Measurements from ENCODE around the gene TBXAS1. TPM values are rescaled to one million over a fixed set of nuclear protein-coding genes. Genes with fewer than 3 reads are reported as not detected.

The TBXAS1 gene
- total and polyA plus RNA-seq, 4 donors = 19.6 to 126 (median 55.2) TPM

DNA sequence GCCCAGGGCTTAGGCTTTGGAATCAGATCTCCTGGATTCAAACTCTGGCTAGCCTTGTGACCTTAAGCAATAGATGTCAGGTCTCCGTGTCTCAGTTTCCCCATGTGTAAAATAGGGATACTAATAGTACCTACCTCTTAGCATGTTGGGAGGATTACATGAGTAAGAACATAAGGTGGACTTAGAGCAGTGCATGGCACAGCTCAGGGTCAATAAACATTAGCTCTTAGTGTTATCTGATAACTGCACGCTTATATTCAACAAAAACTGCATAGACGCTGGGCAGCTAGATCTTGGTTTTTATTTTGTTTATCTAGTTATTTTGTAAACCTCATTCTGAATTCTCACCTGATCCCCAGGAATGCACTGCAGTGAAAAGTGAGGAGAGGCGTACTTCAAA is 17.2 kb downstream of the TBXAS1 start:
- Histone ChIP-seq H3K36me3 (ENCODE audit: control insufficient read depth in 4 of 4, insufficient read depth in 4 of 4, low read length in 4 of 4) (no peaks in the 10 kb centered on the region), H3K9me3 (ENCODE audit: control insufficient read depth in 4 of 4, insufficient read depth in 3 of 4, low read length in 3 of 4) (peaks cover 0 to 4% (median 0%) of the 10 kb centered on the region in 4 donors), H3K27me3 (ENCODE audit: control insufficient read depth in 3 of 3, insufficient read depth in 3 of 3, low read length in 2 of 3) (no peaks in the 10 kb centered on the region), H3K4me1 (ENCODE audit: control insufficient read depth in 5 of 5, insufficient read depth in 5 of 5, low read length in 5 of 5) (peaks cover 0 to 10% (median 0%) of the 10 kb centered on the region in 5 donors), H3K4me3 (no peak overlapping the region), H3K9ac (ENCODE audit: insufficient read depth in 1 of 2, low read length in 2 of 2) (no peak overlapping the region), H3K27ac (ENCODE audit: low read depth in 1 of 2, low read length in 1 of 2) (no peak overlapping the region)
- WGBS, 2 donors = 93 to 94% methylated on average over 4 of the region's 4 CpGs
- TF ChIP-seq, protein P1, sequence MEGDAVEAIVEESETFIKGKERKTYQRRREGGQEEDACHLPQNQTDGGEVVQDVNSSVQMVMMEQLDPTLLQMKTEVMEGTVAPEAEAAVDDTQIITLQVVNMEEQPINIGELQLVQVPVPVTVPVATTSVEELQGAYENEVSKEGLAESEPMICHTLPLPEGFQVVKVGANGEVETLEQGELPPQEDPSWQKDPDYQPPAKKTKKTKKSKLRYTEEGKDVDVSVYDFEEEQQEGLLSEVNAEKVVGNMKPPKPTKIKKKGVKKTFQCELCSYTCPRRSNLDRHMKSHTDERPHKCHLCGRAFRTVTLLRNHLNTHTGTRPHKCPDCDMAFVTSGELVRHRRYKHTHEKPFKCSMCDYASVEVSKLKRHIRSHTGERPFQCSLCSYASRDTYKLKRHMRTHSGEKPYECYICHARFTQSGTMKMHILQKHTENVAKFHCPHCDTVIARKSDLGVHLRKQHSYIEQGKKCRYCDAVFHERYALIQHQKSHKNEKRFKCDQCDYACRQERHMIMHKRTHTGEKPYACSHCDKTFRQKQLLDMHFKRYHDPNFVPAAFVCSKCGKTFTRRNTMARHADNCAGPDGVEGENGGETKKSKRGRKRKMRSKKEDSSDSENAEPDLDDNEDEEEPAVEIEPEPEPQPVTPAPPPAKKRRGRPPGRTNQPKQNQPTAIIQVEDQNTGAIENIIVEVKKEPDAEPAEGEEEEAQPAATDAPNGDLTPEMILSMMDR (IDR thresholded peaks at IDR 0.05; ENCODE audit: control extremely low read depth, extremely low read depth) = no peak
- ATAC-seq (ENCODE audit: insufficient read depth, low FRiP score) (no peak), DNase-seq (no peak)

DNA sequence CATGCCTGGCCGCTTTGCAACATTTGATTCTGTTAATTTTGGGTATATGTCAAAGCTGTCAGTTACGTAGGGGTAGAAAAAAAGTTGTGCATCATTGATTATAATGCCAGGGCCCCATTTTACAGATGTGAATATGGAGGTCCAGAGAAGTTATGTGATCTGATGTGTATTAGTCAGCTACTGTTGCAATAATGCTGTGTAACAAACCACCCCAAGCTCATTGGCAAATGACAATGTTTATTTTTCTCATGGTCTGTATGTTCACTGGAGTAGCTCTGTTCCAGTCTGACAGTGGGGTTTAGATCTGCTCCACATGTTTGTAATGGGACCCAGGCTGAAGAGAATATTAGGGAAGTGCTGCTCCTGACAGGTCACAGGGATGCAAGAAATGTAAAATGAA is 19.2 kb downstream of the TBXAS1 start:
- 99 to 100% methylated on average over 2 of the region's 2 CpGs for WGBS, 2 donors
- H3K4me3 ChIP-seq = no peak overlapping the region

DNA sequence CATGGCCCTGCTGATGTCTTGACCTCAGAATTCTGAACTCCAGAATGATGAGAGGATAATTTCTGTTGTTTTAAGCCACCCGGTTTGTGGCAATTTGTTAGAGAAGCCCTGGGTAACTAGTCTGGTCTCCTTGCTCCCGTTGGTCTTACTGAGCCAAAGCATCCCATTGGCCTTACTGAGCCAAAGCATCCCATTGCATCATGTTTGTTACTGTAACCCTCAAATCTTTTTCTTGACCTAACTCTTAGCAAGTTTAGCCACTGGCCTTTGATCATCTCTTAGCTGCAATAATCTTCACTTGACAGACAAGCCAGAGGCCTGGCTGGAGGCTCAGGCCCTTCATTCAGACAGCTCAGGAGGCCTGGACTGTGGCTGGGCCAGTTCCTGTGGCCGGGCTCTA is 21.8 kb downstream of the TBXAS1 start:
- H3K36me3 ChIP-seq (ENCODE audit: control insufficient read depth in 4 of 4, insufficient read depth in 4 of 4, low read length in 4 of 4) = no peaks in the 10 kb centered on the region
- H3K4me1 ChIP-seq (ENCODE audit: control insufficient read depth in 5 of 5, insufficient read depth in 5 of 5, low read length in 5 of 5) = peaks cover 0 to 9% (median 0%) of the 10 kb centered on the region in 5 donors
- peaks cover 0 to 4% (median 0%) of the 10 kb centered on the region in 4 donors for H3K9me3 ChIP-seq (ENCODE audit: control insufficient read depth in 4 of 4, insufficient read depth in 3 of 4, low read length in 3 of 4)
- DNase-seq = no peak
- no peak overlapping the region for H3K4me3 ChIP-seq
- H3K9ac ChIP-seq (ENCODE audit: insufficient read depth in 1 of 2, low read length in 2 of 2) = no peak overlapping the region
- ATAC-seq (ENCODE audit: insufficient read depth, low FRiP score) = no peak
- WGBS, 2 donors = 91 to 92% methylated on average over 3 of the region's 3 CpGs
- TF ChIP-seq, protein P1 (IDR thresholded peaks at IDR 0.05; ENCODE audit: control extremely low read depth, extremely low read depth) = no peak
- H3K27ac ChIP-seq (ENCODE audit: low read depth in 1 of 2, low read length in 1 of 2) = no peak overlapping the region
- no peaks in the 10 kb centered on the region for H3K27me3 ChIP-seq (ENCODE audit: control insufficient read depth in 3 of 3, insufficient read depth in 3 of 3, low read length in 2 of 3)

More for the DNA sequence above, 19.2 kb downstream of the TBXAS1 start:
- H3K27ac ChIP-seq (ENCODE audit: low read depth in 1 of 2, low read length in 1 of 2) = no peak overlapping the region
- H3K9ac ChIP-seq (ENCODE audit: insufficient read depth in 1 of 2, low read length in 2 of 2) = no peak overlapping the region
- ATAC-seq (ENCODE audit: insufficient read depth, low FRiP score) = no peak
- peaks cover 0 to 6% (median 0%) of the 10 kb centered on the region in 5 donors for H3K4me1 ChIP-seq (ENCODE audit: control insufficient read depth in 5 of 5, insufficient read depth in 5 of 5, low read length in 5 of 5)
- no peaks in the 10 kb centered on the region for H3K36me3 ChIP-seq (ENCODE audit: control insufficient read depth in 4 of 4, insufficient read depth in 4 of 4, low read length in 4 of 4)
- H3K9me3 ChIP-seq (ENCODE audit: control insufficient read depth in 4 of 4, insufficient read depth in 3 of 4, low read length in 3 of 4) = peaks cover 0 to 4% (median 0%) of the 10 kb centered on the region in 4 donors
- TF ChIP-seq, protein P1 (IDR thresholded peaks at IDR 0.05; ENCODE audit: control extremely low read depth, extremely low read depth) = no peak
- no peaks in the 10 kb centered on the region for H3K27me3 ChIP-seq (ENCODE audit: control insufficient read depth in 3 of 3, insufficient read depth in 3 of 3, low read length in 2 of 3)
- DNase-seq = no peak
